ENCODE results near the gene TENM3.

Gene TENM3

DNA sequence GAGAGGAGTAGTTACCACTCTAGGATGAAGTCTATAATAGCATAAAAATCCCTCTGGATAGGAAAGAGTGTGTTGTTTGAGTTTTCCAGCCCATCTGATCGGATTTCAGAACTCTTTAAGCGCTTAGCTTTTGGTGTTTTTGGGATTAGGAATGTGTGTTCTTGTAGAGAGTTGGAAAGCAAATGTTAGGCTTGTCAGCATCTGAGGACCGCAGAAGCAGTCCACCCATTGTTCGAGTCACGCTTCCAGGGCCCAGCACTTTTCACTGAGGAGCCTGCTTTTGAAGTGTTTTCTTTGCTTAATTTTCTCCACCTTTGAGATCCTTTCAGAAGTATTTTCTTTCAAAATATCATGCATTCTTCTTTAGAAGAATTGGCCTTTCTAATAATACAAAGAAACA, 306.2 kb downstream of the TENM3 start:
- in situ Hi-C loops (cut with MboI; ENCODE audit: low sequenced_read_pairs) = no loop called here

DNA sequence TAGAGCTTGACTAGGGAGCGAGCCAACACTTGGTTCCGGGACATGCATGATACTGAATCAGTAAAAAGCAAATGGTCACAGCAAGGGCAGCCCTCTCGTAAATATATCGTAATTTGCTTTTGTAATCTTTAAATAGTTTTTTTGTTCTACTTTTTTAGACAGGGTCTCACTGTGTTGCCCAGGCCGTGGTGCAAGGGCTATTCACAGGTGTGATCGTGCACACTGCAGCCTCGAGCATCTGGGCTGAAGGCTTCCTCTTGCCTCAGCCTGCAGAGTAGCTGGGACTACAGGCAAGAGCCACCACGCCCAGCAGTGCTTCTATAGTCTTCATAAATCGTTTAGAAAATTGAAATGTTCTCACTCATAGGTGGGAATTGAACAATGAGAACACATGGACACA, 309.7 kb downstream of the TENM3 start:
- in situ Hi-C loops (cut with MboI; ENCODE audit: low sequenced_read_pairs) = no loop called here

- in situ Hi-C loops (cut with MboI; ENCODE audit: low sequenced_read_pairs) = no loop called here
These were observed 310.5 kb downstream of the TENM3 start for GRCh38 chr4:182553653-182554052.

DNA sequence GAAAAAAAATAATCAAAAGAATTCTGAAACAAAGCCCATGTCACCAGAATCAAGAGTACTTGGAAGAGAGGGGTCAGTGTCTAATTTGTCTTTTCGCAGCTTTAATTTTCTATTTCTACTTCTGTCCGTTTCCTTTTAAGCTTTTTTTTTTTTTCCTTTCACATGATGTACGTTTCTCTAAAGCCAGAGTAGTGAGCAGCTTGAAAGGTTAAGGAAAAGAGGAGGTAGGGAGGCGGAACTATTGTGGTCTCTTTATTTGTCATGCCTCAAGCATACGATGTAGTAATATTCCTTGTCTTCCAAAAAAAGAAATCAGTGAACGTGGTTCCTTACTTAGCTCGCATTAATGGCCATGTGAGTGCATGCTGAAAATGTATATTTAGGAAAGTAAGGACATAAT, 311.5 kb downstream of the TENM3 start:
- in situ Hi-C loops (cut with MboI; ENCODE audit: low sequenced_read_pairs) = no loop called here

- in situ Hi-C loops (cut with MboI; ENCODE audit: low sequenced_read_pairs) = no loop called here
These were observed 312.8 kb downstream of the TENM3 start for GRCh38 chr4:182555997-182556418.

- in situ Hi-C loops (cut with MboI; ENCODE audit: low sequenced_read_pairs) = no loop called here
These were observed 313.4 kb downstream of the TENM3 start for GRCh38 chr4:182556580-182556979.

- in situ Hi-C loops (cut with MboI; ENCODE audit: low sequenced_read_pairs) = no loop called here
These were observed 317.2 kb downstream of the TENM3 start for GRCh38 chr4:182560358-182560757.

- in situ Hi-C loops (cut with MboI; ENCODE audit: low sequenced_read_pairs) = no loop called here
These were observed 319.1 kb downstream of the TENM3 start for GRCh38 chr4:182562350-182562749.

GRCh38 chr4:182564724-182565369, 321.6 kb downstream of the TENM3 start:
- in situ Hi-C loops (cut with MboI; ENCODE audit: low sequenced_read_pairs) = no loop called here

DNA sequence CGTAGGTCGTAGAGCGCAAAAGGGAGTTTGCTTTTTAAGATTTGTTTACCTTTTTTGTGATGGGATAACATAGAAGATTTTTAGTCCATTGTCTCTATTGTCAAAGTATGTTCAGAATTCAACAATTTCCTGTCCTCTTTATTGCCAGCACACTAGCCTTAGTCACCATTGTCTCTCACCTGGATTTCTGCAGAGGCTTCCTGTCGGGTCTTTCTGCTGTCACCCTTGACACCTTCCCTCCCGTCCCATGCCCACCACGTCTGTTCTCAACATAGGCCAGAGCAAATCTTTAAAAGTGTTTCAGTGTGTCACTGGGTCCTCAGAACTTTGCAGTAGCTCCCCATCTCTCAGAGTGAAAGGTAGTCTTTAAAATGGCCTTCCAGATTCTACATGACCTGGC, 323.9 kb downstream of the TENM3 start:
- in situ Hi-C loops (cut with MboI; ENCODE audit: low sequenced_read_pairs) = no loop called here

DNA sequence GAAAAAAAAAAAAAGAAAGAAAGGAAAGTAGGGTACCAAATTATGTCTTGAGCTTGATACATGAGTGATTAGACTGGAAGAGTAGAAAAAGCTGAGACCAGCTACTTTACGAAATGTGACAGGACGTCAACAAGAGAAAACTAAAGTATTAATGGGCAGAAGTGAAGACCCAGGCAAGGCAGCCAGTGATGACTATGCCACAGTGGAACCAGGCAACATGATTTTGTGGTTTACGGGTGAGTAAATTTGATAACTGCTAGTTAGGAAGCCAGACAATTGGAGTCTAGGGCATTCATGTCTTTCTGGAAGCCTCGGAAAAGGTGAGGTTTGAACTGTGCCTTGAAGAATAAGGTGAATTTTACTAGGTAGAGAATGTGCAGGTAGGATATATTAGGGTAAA, 326.4 kb downstream of the TENM3 start:
- in situ Hi-C loops (cut with MboI; ENCODE audit: low sequenced_read_pairs) = no loop called here

DNA sequence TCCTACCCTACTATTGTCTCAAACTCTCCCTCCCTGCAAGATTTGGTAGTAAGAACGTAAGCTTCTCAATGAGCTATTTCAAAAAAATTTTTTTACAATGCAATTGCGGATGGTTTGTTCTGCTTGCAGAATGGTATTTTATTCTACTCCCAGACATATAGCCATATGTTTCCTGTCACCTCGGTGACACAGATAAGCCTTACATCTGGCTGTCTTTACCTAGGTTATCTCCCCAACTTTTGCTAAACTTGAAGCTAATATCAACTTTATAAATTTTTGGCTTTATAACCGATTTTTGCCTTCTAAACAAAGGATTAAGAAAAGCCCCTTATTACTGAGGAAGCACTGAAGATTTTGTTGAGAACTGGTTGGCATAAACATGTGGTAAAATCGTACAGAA, 331.5 kb downstream of the TENM3 start:
- in situ Hi-C loops (cut with MboI; ENCODE audit: low sequenced_read_pairs) = no loop called here

DNA sequence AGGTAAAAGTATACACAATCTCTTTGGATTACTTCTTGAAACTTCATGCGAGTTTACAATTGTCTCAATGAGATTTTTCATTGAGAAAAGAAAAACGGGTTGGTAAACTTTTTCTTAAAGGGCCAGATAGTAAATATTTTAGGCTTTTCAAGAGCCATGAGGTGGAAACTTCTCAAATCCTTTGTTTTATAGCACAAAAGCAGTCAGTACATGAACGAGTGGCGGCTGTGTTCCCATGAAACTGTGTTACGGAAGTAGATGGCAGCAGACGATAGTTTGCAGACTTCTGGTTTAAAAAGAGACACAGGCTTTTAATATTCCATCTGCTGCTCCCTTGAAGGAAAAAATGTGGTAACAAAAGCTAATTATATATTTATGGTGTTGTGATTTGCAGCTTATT, 332.0 kb downstream of the TENM3 start:
- in situ Hi-C loops (cut with MboI; ENCODE audit: low sequenced_read_pairs) = no loop called here

- in situ Hi-C loops (cut with MboI; ENCODE audit: low sequenced_read_pairs) = no loop called here
These were observed 333.5 kb downstream of the TENM3 start for GRCh38 chr4:182576601-182577289.

- in situ Hi-C loops (cut with MboI; ENCODE audit: low sequenced_read_pairs) = no loop called here
These were observed 334.2 kb downstream of the TENM3 start for GRCh38 chr4:182577411-182577810.

DNA sequence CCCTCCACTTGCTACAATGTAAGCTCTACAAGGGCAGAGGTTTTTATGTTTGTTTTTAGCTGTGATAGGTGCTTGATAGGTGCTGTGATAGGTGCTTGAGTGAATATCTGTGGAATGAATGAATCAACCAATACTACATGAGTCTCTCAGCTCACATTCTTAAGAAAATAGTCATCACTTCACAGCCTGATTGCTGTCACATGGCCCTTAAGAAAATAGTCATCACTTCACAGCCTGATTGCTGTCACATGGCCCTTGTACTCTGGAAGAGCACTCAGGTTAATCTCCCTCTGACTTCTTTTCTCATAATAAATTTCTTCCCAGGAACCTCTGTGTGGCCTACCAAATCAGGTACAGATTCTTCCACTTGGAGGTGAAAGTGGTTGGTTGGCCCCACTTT, 335.2 kb downstream of the TENM3 start:
- in situ Hi-C loops (cut with MboI; ENCODE audit: low sequenced_read_pairs) = no loop called here

- in situ Hi-C loops (cut with MboI; ENCODE audit: low sequenced_read_pairs) = no loop called here
These were observed 339.0 kb downstream of the TENM3 start for GRCh38 chr4:182582245-182582644.

DNA sequence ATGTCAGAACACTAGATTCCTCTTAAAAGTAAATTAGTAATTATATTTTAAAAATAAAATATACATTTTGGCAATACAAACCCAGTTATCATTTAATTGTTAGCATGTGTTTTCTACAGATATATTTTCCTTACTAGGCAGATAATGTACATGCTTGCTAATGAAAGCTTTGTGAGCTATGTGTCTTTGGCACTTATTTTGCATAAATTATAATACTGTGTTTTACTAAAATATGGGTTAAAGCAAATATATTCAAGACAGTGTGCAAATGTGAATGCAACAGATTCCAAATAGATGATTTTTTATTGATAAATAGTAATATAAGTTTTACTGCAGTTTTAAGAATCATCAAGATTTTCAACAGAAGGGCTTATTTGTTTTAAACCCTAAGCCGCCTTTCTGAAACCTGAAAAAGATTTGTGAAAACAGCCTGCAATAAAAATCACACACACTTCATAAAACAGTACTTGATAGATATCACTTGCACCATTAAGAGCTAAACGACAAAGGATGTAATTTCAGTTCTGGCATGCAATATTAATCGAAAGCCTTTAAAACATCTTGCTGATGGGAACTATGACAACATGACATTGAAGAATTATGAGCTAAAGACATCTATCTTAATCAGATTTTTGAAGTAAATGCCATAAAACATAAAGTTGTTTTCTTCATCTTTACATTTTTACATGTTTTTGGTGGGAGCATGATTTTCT, 340.7 kb downstream of the TENM3 start:
- in situ Hi-C loops (cut with MboI; ENCODE audit: low sequenced_read_pairs) = no loop called here

DNA sequence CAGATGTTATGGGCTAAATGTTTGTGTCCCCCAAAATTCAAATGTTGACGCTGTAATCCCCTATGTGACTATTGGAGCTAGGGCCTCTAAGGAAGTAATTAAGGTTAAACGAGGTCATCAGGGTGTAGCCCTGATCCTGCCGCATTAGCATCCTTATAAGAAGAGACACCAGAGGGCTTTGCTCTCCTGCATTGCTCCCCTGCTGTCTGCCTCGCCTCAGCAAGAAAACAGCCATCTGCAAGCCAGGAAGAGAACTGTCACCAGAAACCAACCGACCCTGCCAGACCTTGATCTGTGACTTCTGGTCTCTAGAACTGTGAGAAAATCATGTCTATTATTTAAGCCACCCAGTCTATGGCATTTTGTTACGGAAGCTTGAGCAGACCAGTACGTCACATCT, 342.1 kb downstream of the TENM3 start:
- in situ Hi-C loops (cut with MboI; ENCODE audit: low sequenced_read_pairs) = no loop called here

DNA sequence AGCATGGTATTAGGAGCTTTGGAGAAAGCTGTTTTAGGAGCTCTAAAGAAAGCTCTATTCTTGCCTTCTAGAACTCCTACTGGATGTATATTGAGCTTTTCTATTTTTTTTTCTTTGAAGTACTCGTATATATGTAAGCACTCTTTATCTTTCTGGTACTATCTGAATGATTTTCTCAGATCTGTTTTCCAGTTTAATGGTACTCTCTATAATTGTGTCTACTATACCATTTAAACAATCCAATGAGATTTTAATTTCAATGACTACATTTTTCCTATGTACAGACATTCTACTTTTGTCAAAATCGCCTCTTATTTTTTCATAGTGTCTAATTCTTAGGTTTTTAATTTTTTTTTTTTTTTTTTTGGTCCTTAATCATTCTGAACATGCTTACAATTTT, 345.9 kb downstream of the TENM3 start:
- in situ Hi-C loops (cut with MboI; ENCODE audit: low sequenced_read_pairs) = no loop called here

DNA sequence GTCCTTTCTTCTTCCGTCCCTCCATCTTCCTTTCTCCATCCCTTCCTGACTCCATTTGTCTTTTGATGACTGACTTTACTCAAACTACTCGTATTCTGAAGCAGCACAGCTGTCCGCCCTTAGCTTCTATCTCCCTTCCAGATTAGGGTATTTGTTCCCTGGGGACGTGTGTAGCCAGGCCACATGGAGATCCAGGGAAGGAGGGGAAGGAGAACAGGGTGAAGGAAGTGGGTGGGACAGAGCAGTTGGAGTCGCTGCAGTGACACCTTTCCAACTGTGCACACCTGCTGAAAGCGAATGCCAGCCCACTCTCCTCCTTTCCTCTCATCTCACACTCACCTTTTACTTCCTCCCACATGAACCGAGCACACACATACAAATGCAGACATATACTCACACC, 350.2 kb downstream of the TENM3 start:
- in situ Hi-C loops (cut with MboI; ENCODE audit: low sequenced_read_pairs) = no loop called here

- in situ Hi-C loops (cut with MboI; ENCODE audit: low sequenced_read_pairs) = no loop called here
These were observed 350.7 kb downstream of the TENM3 start for GRCh38 chr4:182593864-182594263.

Measured in HL-60/S4 (cell line).